ENCODE data around the gene MAPKAP1.

Gene MAPKAP1

GRCh38 chr9:125484350-125485282 is 222.4 kb downstream of the MAPKAP1 start:
- no peak for DNase-seq (ENCODE audit: low read depth)

GRCh38 chr9:125483697-125484096 is 223.3 kb downstream of the MAPKAP1 start:
- no peak for DNase-seq (ENCODE audit: low read depth)

GRCh38 chr9:125479846-125480615 is 227.0 kb downstream of the MAPKAP1 start:
- DNase-seq (ENCODE audit: low read depth): no peak

- DNase-seq (ENCODE audit: low read depth): no peak
These were observed 229.9 kb downstream of the MAPKAP1 start for GRCh38 chr9:125477089-125477544.

GRCh38 chr9:125476645-125477044 is 230.4 kb downstream of the MAPKAP1 start:
- no peak for DNase-seq (ENCODE audit: low read depth)

- no peak for DNase-seq (ENCODE audit: low read depth)
These were observed 231.6 kb downstream of the MAPKAP1 start for GRCh38 chr9:125475385-125475784.

GRCh38 chr9:125472926-125473701 is 233.9 kb downstream of the MAPKAP1 start:
- no peak for DNase-seq (ENCODE audit: low read depth)

GRCh38 chr9:125472562-125472925 is 234.5 kb downstream of the MAPKAP1 start:
- no peak for DNase-seq (ENCODE audit: low read depth)

GRCh38 chr9:125470767-125471580 is 236.0 kb downstream of the MAPKAP1 start:
- no peak for DNase-seq (ENCODE audit: low read depth)

- DNase-seq (ENCODE audit: low read depth): no peak
These were observed 236.8 kb downstream of the MAPKAP1 start for GRCh38 chr9:125470189-125470588.

- DNase-seq (ENCODE audit: low read depth): no peak
These were observed 238.4 kb downstream of the MAPKAP1 start for GRCh38 chr9:125468646-125469045.

GRCh38 chr9:125467116-125467740 is 239.8 kb downstream of the MAPKAP1 start:
- DNase-seq (ENCODE audit: low read depth): no peak

- DNase-seq (ENCODE audit: low read depth): no peak
These were observed 240.6 kb downstream of the MAPKAP1 start for GRCh38 chr9:125466411-125466810.

GRCh38 chr9:125464591-125465385 is 242.2 kb downstream of the MAPKAP1 start:
- no peak for DNase-seq (ENCODE audit: low read depth)

GRCh38 chr9:125463926-125464325 is 243.1 kb downstream of the MAPKAP1 start:
- DNase-seq (ENCODE audit: low read depth): no peak

GRCh38 chr9:125462861-125463291 is 244.1 kb downstream of the MAPKAP1 start:
- DNase-seq (ENCODE audit: low read depth): no peak

GRCh38 chr9:125461636-125462190 is 245.3 kb downstream of the MAPKAP1 start:
- DNase-seq (ENCODE audit: low read depth): no peak

GRCh38 chr9:125460883-125461635 is 245.9 kb downstream of the MAPKAP1 start:
- no peak for DNase-seq (ENCODE audit: low read depth)

- no peak for DNase-seq (ENCODE audit: low read depth)
These were observed 246.7 kb downstream of the MAPKAP1 start for GRCh38 chr9:125460346-125460745.
